Gastroesophageal sphincter (tissue), 4 donors: ENCODE results near the gene SNX33. TPM values are rescaled to one million over a fixed set of nuclear protein-coding genes. Genes with fewer than 3 reads are reported as not detected.
A peak's percentile ranks its signal among the peaks of the same experiment; 100 is the strongest.

Experiments
- ATAC-seq: fragments of 150-250 bp; one replicate; pipeline ENCODE4 v1.9.1; 2016; ENCODE audit warnings: mild to moderate bottlenecking, moderate library complexity
- H3K27ac ChIP-seq, 4 donors: fragments of 200-600 bp; sonication (generic) in 3 of 4; 1 replicate in 3 of 4; 2 replicates in 1 of 4; pipeline ENCODE4 v1.5.1; 2016 to 2019
- H3K27me3 ChIP-seq: fragments of 200-600 bp; sonication (generic); one replicate; pipeline ENCODE4 v1.5.1; 2019
- H3K36me3 ChIP-seq, 2 donors: fragments of 200-600 bp; sonication (generic); one replicate each; pipeline ENCODE4 v1.5.1; 2019; ENCODE audit warnings: control low read depth in 1 of 2
- H3K4me1 ChIP-seq, 3 donors: fragments of 200-600 bp; sonication (generic); 1 replicate in 2 of 3; 2 replicates in 1 of 3; pipeline ENCODE4 v1.5.1; 2016 to 2019; ENCODE audit warnings: control low read depth in 2 of 3
- H3K4me3 ChIP-seq, 2 donors: fragments of 200-600 bp; sonication (generic); one replicate each; pipeline ENCODE4 v1.5.1; 2019; ENCODE audit warnings: mild to moderate bottlenecking in 1 of 2, moderate library complexity in 1 of 2
- H3K9me3 ChIP-seq, 3 donors: fragments of 200-600 bp; sonication (generic); one replicate each; pipeline ENCODE4 v1.5.1; 2017 to 2019; ENCODE audit warnings: control low read depth in 2 of 3
- EP300 ChIP-seq: sonication (generic); formaldehyde crosslinking; IDR thresholded peaks from one replicate; pipeline ENCODE4 v1.6.1; 2017; ENCODE audit warnings: antibody characterized with exemption, mild to moderate bottlenecking
- POLR2A ChIP-seq, 2 donors: fragments of 450-650 bp; IDR thresholded peaks; one replicate each; pipeline ENCODE4 v1.6.1; 2017; ENCODE audit warnings: antibody characterized with exemption in 2 of 2, mild to moderate bottlenecking in 2 of 2, moderate library complexity in 1 of 2
- POLR2AphosphoS5 ChIP-seq: sonication (generic); formaldehyde crosslinking; IDR thresholded peaks from one replicate; pipeline ENCODE4 v1.6.1; 2017; ENCODE audit warnings: antibody characterized with exemption
- WGBS, 2 donors: methylation state at CpG; one replicate each; pipeline ENCODE4 v1.1.5; 2018; ENCODE audit warnings: low coverage in 1 of 2; 5-methylcytosine and 5-hydroxymethylcytosine counted together
- total RNA-seq, 4 donors: library from RNA; depleted of rRNA; stranded (reverse); fragments of >200 nt; gene quantifications; one replicate each; pipeline ENCODE4 v1.1.0, GENCODE V29; 2016
- TF ChIP-seq, protein P1 (sequence below), 4 experiments: fragments of 200-600 bp in 2 of 4; fragments of 450-650 bp in 2 of 4; sonication (generic) in 1 of 4; IDR thresholded peaks; one replicate each; pipeline ENCODE4 v1.5.1; 2017 to 2019; ENCODE audit warnings: antibody characterized with exemption in 4 of 4, mild to moderate bottlenecking in 2 of 4, moderate library complexity in 2 of 4

Gene SNX33
- total RNA-seq, 4 donors from 2014 or later = 32.8 to 51.5 (median 41.2) TPM

DNA sequence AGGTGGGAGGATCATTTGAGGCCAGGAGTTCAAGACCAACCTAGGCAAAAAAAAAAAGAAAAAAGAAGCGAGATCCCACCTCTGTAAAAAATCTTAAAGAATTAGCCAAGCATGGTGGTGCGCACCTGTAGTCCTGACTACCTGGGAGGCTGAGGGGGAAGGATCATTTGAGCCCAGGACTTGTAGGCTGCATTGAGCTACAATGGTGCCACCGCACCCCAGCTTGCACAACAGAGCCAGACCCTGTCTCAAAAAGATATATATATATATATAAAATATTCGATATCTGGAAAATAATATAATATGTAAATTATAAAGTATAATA is 6.6 kb upstream of the SNX33 start:
- no peak for ATAC-seq
- 77 to 100% methylated on average over 2 to 4 of the region's 4 CpGs for WGBS, 2 donors
- peaks cover 2 to 51% (median 16%) of the 10 kb centered on the region in 3 donors for H3K4me1 ChIP-seq
- H3K4me3 ChIP-seq = no peak overlapping the region
- H3K36me3 ChIP-seq = peaks cover 0 to 6% of the 10 kb centered on the region in 2 donors
- H3K27ac ChIP-seq = peak overlapping the region in 2 of 4 donors; percentile 93 to 94
- no peak for TF ChIP-seq EP300
- no peaks in the 10 kb centered on the region for H3K9me3 ChIP-seq
- H3K27me3 ChIP-seq = no peaks in the 10 kb centered on the region

DNA sequence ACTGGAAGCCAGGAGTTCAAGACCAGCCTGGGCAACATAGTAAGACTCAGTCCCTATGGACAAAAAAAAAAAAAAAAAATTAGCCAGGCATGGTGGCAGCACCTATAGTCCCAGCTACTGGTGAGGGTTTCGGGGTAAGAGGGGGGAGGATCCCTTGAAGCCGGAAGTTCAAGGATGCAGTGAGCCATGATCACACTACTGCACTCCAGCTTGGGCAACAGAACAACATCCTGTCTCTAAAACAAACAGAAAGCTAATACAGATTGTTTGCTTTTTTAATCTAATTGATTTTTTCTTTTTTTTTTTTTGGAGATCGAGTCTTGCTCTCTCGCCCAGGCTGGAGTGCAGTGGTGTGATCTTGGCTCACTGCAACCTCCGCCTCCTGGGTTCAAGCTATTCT is 6.1 kb upstream of the SNX33 start:
- Histone ChIP-seq H3K27ac (no peak overlapping the region), H3K9me3 (no peaks in the 10 kb centered on the region), H3K4me3 (no peak overlapping the region), H3K27me3 (no peaks in the 10 kb centered on the region), H3K4me1 (peaks cover 4 to 51% (median 20%) of the 10 kb centered on the region in 3 donors), H3K36me3 (peaks cover 0 to 6% of the 10 kb centered on the region in 2 donors)
- TF ChIP-seq, protein P1, sequence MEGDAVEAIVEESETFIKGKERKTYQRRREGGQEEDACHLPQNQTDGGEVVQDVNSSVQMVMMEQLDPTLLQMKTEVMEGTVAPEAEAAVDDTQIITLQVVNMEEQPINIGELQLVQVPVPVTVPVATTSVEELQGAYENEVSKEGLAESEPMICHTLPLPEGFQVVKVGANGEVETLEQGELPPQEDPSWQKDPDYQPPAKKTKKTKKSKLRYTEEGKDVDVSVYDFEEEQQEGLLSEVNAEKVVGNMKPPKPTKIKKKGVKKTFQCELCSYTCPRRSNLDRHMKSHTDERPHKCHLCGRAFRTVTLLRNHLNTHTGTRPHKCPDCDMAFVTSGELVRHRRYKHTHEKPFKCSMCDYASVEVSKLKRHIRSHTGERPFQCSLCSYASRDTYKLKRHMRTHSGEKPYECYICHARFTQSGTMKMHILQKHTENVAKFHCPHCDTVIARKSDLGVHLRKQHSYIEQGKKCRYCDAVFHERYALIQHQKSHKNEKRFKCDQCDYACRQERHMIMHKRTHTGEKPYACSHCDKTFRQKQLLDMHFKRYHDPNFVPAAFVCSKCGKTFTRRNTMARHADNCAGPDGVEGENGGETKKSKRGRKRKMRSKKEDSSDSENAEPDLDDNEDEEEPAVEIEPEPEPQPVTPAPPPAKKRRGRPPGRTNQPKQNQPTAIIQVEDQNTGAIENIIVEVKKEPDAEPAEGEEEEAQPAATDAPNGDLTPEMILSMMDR (IDR thresholded peaks at IDR 0.05) = no peak
- no peak for TF ChIP-seq EP300
- no peak for TF ChIP-seq POLR2A (IDR thresholded peaks at IDR 0.05)
- no peak for TF ChIP-seq POLR2AphosphoS5
- no peak for ATAC-seq
- WGBS, 2 donors = 81 to 82% methylated on average over 2 to 5 of the region's 5 CpGs

DNA sequence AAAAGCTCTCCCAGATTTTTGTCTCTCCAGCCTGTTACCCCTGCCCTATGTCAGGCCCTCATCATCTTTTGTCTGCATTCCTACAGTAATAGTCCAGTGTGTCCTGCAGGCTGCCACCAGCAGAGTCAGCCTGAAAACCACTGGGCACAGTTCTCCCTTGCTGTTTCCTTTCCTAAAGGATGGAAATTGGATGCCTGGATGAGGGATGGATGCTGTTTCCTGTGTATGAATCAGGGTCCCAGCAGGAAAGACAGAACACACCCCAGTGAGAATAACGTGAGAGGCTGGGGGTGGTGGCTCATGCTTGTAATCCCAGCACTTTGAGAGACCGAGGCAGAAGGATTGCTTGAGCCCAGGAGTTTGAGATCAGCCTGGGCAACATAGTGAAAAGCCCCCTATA is 3.3 kb upstream of the SNX33 start:
- no peak overlapping the region for H3K27ac ChIP-seq
- TF ChIP-seq POLR2A (IDR thresholded peaks at IDR 0.05) (no peak), EP300 (no peak), POLR2AphosphoS5 (no peak)
- TF ChIP-seq, protein P1 (IDR thresholded peaks at IDR 0.05) = no peak
- no peak for ATAC-seq
- no peaks in the 10 kb centered on the region for H3K9me3 ChIP-seq
- WGBS, 2 donors = 64% methylated on average over 2 of the region's 2 CpGs; no CpG with 5 or more reads in 1 of the 2 donors
- H3K4me1 ChIP-seq = peaks cover 2 to 37% (median 10%) of the 10 kb centered on the region in 3 donors
- H3K36me3 ChIP-seq = no peaks in the 10 kb centered on the region
- no peak overlapping the region for H3K4me3 ChIP-seq
- no peaks in the 10 kb centered on the region for H3K27me3 ChIP-seq

DNA sequence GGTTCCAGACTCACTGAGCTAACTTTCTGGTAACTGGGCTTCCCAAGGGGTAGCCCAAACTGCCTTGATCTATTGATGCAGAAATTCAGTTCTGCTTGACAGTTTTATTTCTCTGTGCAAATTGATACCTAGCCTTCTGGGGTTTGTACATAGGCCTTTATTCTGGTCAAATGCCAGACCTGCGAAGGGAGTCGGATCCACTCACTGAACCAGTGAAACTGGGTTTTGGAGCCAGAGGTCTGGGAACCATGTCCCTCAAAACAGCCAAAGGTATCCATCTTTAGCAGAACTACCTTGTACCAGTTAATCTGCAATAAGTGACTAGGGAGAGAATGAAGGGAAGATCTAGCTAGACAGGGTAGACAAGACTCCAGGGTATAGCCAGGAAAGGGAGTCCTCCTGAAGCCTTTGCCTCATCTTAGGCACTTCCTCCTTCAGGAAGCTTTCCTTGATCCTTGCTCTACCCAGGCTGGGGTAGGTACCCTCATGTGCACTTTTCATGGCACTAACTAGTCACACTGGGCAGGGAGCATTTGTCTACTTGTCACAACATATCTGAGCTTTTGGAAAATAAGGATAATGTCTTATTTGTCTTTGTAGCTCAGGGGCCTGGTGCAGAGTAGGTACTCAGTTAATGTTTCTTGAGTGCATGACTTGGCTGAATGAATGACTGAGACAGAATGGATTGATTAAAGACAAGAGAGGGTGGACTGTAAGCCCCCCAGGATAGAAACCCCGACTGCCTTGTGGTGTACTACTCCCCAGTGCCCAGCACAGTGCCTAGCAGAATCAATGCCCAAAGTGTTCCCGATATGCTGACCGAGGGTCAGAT is 1.4 kb upstream of the SNX33 start:
- TF ChIP-seq EP300 (no peak), POLR2A (IDR thresholded peaks at IDR 0.05) (no peak), POLR2AphosphoS5 (no peak)
- TF ChIP-seq, protein P1 (IDR thresholded peaks at IDR 0.05) = no peak
- no peaks in the 10 kb centered on the region for H3K9me3 ChIP-seq

DNA sequence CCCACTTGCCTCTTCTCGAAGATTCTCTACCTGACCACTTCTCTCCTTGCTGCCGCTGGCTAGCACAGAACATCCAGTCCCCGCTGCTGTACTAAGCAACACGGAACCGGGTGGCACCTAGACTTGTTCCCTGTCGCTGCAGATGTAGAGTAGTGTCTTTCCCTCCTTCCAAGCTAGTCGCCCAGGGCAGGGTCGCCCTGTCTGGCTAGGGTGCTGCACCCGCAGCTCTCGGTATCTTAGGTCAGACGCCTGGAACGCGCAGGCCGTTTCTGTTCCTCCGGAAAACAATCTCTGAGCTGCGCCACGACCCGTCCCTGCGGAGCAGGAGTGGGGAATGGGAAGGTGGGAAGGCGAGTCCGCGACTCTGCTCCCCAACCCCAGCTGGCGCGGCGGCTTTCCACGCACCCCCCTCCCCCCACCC is 758 bp upstream of the SNX33 start:
- WGBS, 2 donors = 0% methylated on average over 4 of the region's 26 CpGs; no CpG with 5 or more reads in 1 of the 2 donors

More for the DNA sequence above, 1.4 kb upstream of the SNX33 start:
- Histone ChIP-seq H3K4me1 (peaks cover 2 to 46% (median 28%) of the 10 kb centered on the region in 3 donors), H3K27ac (peak overlapping the region; percentile 92 to 98 (median 96)), H3K27me3 (no peaks in the 10 kb centered on the region), H3K4me3 (peak overlapping the region; percentile 86 to 90), H3K36me3 (peaks cover 0 to 6% of the 10 kb centered on the region in 2 donors)
- no peak for ATAC-seq
- WGBS, 2 donors = 11% methylated on average over 4 of the region's 5 CpGs; no CpG with 5 or more reads in 1 of the 2 donors

More for the DNA sequence above, 758 bp upstream of the SNX33 start:
- H3K27ac ChIP-seq = peak overlapping the region; percentile 92 to 98 (median 96)
- H3K36me3 ChIP-seq = peaks cover 0 to 6% of the 10 kb centered on the region in 2 donors
- no peaks in the 10 kb centered on the region for H3K9me3 ChIP-seq
- TF ChIP-seq, protein P1 (IDR thresholded peaks at IDR 0.05) = no peak
- TF ChIP-seq POLR2AphosphoS5 (peak; percentile 58), POLR2A (IDR thresholded peaks at IDR 0.05) (peak in 1 of 2 donors; percentile 25), EP300 (no peak)
- H3K4me3 ChIP-seq = peak overlapping the region; percentile 86 to 90
- H3K4me1 ChIP-seq = peaks cover 2 to 52% (median 34%) of the 10 kb centered on the region in 3 donors
- no peaks in the 10 kb centered on the region for H3K27me3 ChIP-seq
- ATAC-seq = peak; percentile 20
